Esophagus muscularis mucosa (tissue), 4 donors: ENCODE data around the gene B4GALT5.

ENCODE experiments used
- EP300 ChIP-seq: sonication (generic); formaldehyde crosslinking; IDR thresholded peaks from one replicate; pipeline ENCODE4 v1.6.1; 2017; ENCODE audit warnings: antibody characterized with exemption
- POLR2A ChIP-seq: fragments of 450-650 bp; IDR thresholded peaks from one replicate; pipeline ENCODE4 v1.6.1; 2017; ENCODE audit warnings: antibody characterized with exemption, moderate library complexity, mild to moderate bottlenecking, low read depth
- POLR2AphosphoS5 ChIP-seq, 2 donors: sonication (generic); formaldehyde crosslinking; IDR thresholded peaks; one replicate each; pipeline ENCODE4 v1.6.1; 2017; ENCODE audit warnings: antibody characterized with exemption in 2 of 2
- TF ChIP-seq, protein P1 (sequence below), 3 experiments: fragments of 200-600 bp in 2 of 3; fragments of 450-650 bp in 1 of 3; sonication (generic) in 2 of 3; IDR thresholded peaks; one replicate each; pipeline ENCODE4 v1.5.1; 2017 to 2019; ENCODE audit warnings: antibody characterized with exemption in 3 of 3, mild to moderate bottlenecking in 2 of 3, moderate library complexity in 1 of 3

DNA sequence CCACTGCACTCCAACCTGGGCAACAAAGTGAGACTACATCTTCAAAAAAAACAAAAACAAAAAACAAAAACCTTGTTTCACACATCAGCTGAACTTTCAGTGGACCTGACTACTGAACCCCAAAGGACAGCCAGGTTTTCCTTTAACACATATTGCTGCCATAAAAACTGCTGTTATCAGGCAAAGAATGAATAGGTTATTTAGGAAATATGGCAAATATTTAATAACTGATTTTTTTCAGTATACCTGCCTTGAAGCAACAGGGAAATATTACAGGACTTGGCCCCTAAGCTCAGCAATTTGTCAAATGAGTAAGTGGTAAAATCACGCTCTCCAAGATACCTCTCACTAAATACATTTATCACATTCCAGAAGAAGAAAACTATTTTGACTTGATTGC, 34.0 kb downstream of the B4GALT5 start:
- TF ChIP-seq POLR2A (no peak), POLR2AphosphoS5 (IDR thresholded peaks at IDR 0.05) (no peak), EP300 (no peak)
- TF ChIP-seq, protein P1, sequence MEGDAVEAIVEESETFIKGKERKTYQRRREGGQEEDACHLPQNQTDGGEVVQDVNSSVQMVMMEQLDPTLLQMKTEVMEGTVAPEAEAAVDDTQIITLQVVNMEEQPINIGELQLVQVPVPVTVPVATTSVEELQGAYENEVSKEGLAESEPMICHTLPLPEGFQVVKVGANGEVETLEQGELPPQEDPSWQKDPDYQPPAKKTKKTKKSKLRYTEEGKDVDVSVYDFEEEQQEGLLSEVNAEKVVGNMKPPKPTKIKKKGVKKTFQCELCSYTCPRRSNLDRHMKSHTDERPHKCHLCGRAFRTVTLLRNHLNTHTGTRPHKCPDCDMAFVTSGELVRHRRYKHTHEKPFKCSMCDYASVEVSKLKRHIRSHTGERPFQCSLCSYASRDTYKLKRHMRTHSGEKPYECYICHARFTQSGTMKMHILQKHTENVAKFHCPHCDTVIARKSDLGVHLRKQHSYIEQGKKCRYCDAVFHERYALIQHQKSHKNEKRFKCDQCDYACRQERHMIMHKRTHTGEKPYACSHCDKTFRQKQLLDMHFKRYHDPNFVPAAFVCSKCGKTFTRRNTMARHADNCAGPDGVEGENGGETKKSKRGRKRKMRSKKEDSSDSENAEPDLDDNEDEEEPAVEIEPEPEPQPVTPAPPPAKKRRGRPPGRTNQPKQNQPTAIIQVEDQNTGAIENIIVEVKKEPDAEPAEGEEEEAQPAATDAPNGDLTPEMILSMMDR (IDR thresholded peaks at IDR 0.05) = no peak
